ENCODE data around the gene IRX1.

The IRX1 gene

GRCh38 chr5:3650868-3651267 is 55.2 kb downstream of the IRX1 start:
- DNase-seq (ENCODE audit: low spot score), result no peak
